ENCODE results near the gene LDB2. TPM values are rescaled to one million over a fixed set of nuclear protein-coding genes. Genes with fewer than 3 reads are reported as not detected.
"Not testable (repeated sequence)": the region's sequence is repeated elsewhere in the genome, so short reads cannot be mapped to it uniquely, and the experiment has no call there.

Gene LDB2
- total RNA-seq, 4 donors from 2014 or later: 48.8 to 298 (median 152) TPM

DNA sequence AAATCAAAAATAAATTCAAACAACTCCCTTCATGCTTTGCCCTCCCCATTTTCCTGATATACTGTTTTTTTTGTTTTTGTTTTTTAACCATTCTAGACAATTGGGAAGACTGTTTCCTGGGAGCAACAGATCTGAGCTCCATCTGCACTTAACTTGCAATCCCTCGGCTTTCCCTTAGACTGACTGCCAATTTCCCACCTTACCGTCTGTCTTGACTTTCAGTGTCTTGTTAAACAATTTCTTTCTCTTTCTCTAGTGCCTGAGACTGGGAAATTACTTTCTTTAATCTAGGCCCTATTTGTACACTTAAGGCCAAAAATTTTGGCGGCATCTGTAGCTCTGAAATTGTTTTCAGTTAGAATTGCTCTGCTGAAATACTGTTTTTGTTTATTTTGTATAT, 326.3 kb downstream of the LDB2 start:
- no peaks in the 10 kb centered on the region for H3K27me3 ChIP-seq
- H3K4me1 ChIP-seq: peaks cover 3 to 5% of the 10 kb centered on the region in 2 donors
- intact Hi-C loops (cut with DNase I; ENCODE audit: low total_unique reads): no loop called here
- no peaks in the 10 kb centered on the region for H3K36me3 ChIP-seq
- no peak overlapping the region for H3K4me3 ChIP-seq
- H3K27ac ChIP-seq: peak overlapping the region; percentile 62 to 64
- no peaks in the 10 kb centered on the region for H3K9me3 ChIP-seq
- TF ChIP-seq POLR2A (IDR thresholded peaks at IDR 0.05): no peak
- TF ChIP-seq CTCF (IDR thresholded peaks at IDR 0.05): no peak
- DNase-seq: no peak

DNA sequence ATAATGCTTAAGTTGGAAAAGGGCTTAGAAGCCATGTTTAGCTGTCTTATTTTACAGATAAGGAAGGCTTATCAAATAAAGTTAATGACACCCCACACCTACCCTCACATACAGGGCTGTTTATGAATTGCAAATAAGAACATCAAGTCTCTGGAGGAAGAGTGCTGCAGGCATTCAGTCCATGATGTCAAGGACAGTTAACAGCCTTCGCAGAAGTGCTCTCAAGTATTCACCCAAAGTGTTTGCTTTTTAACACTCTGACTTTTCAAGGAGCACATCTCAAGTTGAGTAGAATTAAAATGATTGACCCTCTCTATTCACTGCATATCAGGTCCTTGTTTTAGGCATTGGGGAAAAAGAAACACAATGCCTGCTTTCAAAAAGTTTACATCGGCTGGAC, 328.7 kb downstream of the LDB2 start:
- H3K27me3 ChIP-seq: no peaks in the 10 kb centered on the region
- TF ChIP-seq CTCF (IDR thresholded peaks at IDR 0.05) (no peak), POLR2A (IDR thresholded peaks at IDR 0.05) (no peak)
- no peak overlapping the region for H3K4me3 ChIP-seq
- no peaks in the 10 kb centered on the region for H3K9me3 ChIP-seq
- peaks cover 3 to 5% of the 10 kb centered on the region in 2 donors for H3K4me1 ChIP-seq
- H3K36me3 ChIP-seq: no peaks in the 10 kb centered on the region
- H3K27ac ChIP-seq: no peak overlapping the region
- DNase-seq: no peak
- intact Hi-C loops (cut with DNase I; ENCODE audit: low total_unique reads): no loop called here

DNA sequence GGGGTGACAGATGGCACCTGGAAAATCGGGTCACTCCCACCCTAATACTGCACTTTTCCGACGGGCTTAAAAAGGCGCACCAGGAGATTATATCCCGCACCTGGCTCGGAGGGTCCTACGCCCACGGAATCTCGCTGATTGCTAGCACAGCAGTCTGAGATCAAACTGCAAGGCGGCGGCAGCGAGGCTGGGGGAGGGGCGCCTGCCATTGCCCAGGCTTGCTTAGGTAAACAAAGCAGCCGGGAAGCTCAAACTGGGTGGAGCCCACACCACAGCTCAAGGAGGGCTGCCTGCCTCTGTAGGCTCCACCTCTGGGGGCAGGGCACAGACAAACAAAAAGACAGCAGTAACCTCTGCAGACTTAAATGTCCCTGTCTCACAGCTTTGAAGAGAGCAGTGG, 341.1 kb downstream of the LDB2 start:
- H3K36me3 ChIP-seq; H3K27me3 ChIP-seq; intact Hi-C loops (cut with DNase I; ENCODE audit: low total_unique reads); H3K4me3 ChIP-seq; H3K27ac ChIP-seq; H3K4me1 ChIP-seq; DNase-seq; H3K9me3 ChIP-seq: not testable (repeated sequence)

- no peaks in the 10 kb centered on the region for H3K27me3 ChIP-seq
- no peak for DNase-seq
- no peaks in the 10 kb centered on the region for H3K9me3 ChIP-seq
- no peak overlapping the region for H3K4me3 ChIP-seq
- no peaks in the 10 kb centered on the region for H3K36me3 ChIP-seq
- TF ChIP-seq CTCF (IDR thresholded peaks at IDR 0.05): no peak
- no peak for TF ChIP-seq POLR2A (IDR thresholded peaks at IDR 0.05)
- intact Hi-C loops (cut with DNase I; ENCODE audit: low total_unique reads): no loop called here
- H3K4me1 ChIP-seq: no peaks in the 10 kb centered on the region
- no peak overlapping the region for H3K27ac ChIP-seq
Measured at GRCh38 chr4:16555156-16555555, 343.3 kb downstream of the LDB2 start.

DNA sequence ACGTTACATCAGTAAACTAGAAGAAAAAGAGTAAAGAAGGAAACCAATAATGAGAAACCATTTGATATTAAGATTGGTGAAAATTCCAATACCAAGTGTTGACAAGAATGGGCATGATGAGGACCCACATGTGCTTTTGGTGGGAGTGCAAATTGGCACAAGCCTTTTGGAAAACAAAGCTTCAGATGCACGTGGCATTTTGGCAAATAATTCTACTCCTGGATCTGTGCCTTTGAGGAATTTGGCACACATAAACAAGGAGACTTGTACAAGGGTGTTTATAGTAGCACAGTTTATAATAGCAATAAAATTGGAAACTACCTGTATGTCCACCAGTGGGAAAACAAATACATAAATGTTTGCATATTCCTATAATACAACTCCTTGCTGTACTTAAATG, 347.9 kb downstream of the LDB2 start:
- DNase-seq: no peak
- H3K36me3 ChIP-seq: no peaks in the 10 kb centered on the region
- intact Hi-C loops (cut with DNase I; ENCODE audit: low total_unique reads): no loop called here
- H3K9me3 ChIP-seq: no peaks in the 10 kb centered on the region
- H3K4me3 ChIP-seq: no peak overlapping the region
- H3K27ac ChIP-seq: no peak overlapping the region
- TF ChIP-seq CTCF (IDR thresholded peaks at IDR 0.05): no peak
- TF ChIP-seq POLR2A (IDR thresholded peaks at IDR 0.05): no peak
- no peaks in the 10 kb centered on the region for H3K27me3 ChIP-seq
- H3K4me1 ChIP-seq: no peaks in the 10 kb centered on the region

DNA sequence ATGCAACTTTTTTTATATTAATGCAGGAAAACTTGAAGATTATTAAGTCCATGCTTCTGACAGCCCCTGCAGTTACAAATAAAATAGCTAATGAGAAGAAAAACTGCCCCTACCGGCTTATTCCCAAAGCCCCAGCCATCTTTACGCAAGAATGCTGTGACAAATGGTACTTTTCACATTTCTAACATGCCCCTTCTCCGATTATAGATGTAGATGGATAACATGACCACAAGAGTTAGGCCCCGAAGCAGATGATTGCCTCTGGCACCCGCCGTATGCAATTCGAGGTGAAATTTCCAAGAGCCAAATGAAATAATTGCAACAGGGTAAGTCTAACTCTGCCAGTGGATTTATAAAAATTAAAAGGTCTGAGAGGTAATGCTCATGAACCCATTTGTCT, 352.8 kb downstream of the LDB2 start:
- TF ChIP-seq CTCF (IDR thresholded peaks at IDR 0.05) (no peak), POLR2A (IDR thresholded peaks at IDR 0.05) (no peak)
- no peaks in the 10 kb centered on the region for H3K9me3 ChIP-seq
- no peaks in the 10 kb centered on the region for H3K36me3 ChIP-seq
- intact Hi-C loops (cut with DNase I; ENCODE audit: low total_unique reads): no loop called here
- no peaks in the 10 kb centered on the region for H3K4me1 ChIP-seq
- H3K27me3 ChIP-seq: no peaks in the 10 kb centered on the region
- H3K27ac ChIP-seq: peak overlapping the region; percentile 44 to 70
- no peak for DNase-seq
- no peak overlapping the region for H3K4me3 ChIP-seq

Data from uterus (tissue), 4 donors.